Measurements from ENCODE around the gene LAPTM5. TPM values are rescaled to one million over a fixed set of nuclear protein-coding genes. Genes with fewer than 3 reads are reported as not detected.

LAPTM5 gene
- total RNA-seq = 10 to 100 TPM; 14.9 to 39.1 TPM

- Histone ChIP-seq H3K9me3 (no peaks in the 10 kb centered on the region), H3K27ac (peak within 1 kb of the TSS; percentile 17 to 18), H3K4me1 (replicated peaks) (no peaks in the 10 kb centered on the region), H3K36me3 (no peaks in the 10 kb centered on the region), H3K27me3 (replicated peaks; ENCODE audit: insufficient read depth) (no peaks in the 10 kb centered on the region), H3K4me3 (peak within 1 kb of the TSS; percentile 4 to 10)
- intact Hi-C loops (cut with DNase I) = no loop called here
- TF ChIP-seq, protein P1, sequence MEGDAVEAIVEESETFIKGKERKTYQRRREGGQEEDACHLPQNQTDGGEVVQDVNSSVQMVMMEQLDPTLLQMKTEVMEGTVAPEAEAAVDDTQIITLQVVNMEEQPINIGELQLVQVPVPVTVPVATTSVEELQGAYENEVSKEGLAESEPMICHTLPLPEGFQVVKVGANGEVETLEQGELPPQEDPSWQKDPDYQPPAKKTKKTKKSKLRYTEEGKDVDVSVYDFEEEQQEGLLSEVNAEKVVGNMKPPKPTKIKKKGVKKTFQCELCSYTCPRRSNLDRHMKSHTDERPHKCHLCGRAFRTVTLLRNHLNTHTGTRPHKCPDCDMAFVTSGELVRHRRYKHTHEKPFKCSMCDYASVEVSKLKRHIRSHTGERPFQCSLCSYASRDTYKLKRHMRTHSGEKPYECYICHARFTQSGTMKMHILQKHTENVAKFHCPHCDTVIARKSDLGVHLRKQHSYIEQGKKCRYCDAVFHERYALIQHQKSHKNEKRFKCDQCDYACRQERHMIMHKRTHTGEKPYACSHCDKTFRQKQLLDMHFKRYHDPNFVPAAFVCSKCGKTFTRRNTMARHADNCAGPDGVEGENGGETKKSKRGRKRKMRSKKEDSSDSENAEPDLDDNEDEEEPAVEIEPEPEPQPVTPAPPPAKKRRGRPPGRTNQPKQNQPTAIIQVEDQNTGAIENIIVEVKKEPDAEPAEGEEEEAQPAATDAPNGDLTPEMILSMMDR (IDR thresholded peaks at IDR 0.05) = no peak
- no peak for TF ChIP-seq POLR2AphosphoS5 (IDR thresholded peaks at IDR 0.05)
- peak; percentile 23 for TF ChIP-seq POLR2A (IDR thresholded peaks at IDR 0.05)
- no peak for DNase-seq (ENCODE audit: low spot score)
- 72% methylated on average over 21 of the region's 21 CpGs for WGBS
Observed at GRCh38 chr1:30757352-30758120, at the start of gene LAPTM5. Gene LAPTM5, minus strand, starts transcription at chr1:30757774. Its CDS starts 29 bp downstream, at chr1:30757745.

- peak overlapping the region in 1 of 2 donors; percentile 6 for H3K27ac ChIP-seq
- intact Hi-C loops (cut with DNase I) = no loop called here
- no peaks in the 10 kb centered on the region for H3K27me3 ChIP-seq (replicated peaks; ENCODE audit: insufficient read depth)
- TF ChIP-seq POLR2A (IDR thresholded peaks at IDR 0.05) (no peak), POLR2AphosphoS5 (IDR thresholded peaks at IDR 0.05) (no peak)
- TF ChIP-seq, protein P1 (IDR thresholded peaks at IDR 0.05) = no peak
- 74% methylated on average over 24 of the region's 24 CpGs for WGBS
- DNase-seq (ENCODE audit: low spot score) = no peak
- H3K4me1 ChIP-seq (replicated peaks) = no peaks in the 10 kb centered on the region
- H3K4me3 ChIP-seq = no peak overlapping the region
- no peaks in the 10 kb centered on the region for H3K9me3 ChIP-seq
- no peaks in the 10 kb centered on the region for H3K36me3 ChIP-seq
Observed at GRCh38 chr1:30806381-30807317, 49.1 kb upstream of the LAPTM5 start.

DNA sequence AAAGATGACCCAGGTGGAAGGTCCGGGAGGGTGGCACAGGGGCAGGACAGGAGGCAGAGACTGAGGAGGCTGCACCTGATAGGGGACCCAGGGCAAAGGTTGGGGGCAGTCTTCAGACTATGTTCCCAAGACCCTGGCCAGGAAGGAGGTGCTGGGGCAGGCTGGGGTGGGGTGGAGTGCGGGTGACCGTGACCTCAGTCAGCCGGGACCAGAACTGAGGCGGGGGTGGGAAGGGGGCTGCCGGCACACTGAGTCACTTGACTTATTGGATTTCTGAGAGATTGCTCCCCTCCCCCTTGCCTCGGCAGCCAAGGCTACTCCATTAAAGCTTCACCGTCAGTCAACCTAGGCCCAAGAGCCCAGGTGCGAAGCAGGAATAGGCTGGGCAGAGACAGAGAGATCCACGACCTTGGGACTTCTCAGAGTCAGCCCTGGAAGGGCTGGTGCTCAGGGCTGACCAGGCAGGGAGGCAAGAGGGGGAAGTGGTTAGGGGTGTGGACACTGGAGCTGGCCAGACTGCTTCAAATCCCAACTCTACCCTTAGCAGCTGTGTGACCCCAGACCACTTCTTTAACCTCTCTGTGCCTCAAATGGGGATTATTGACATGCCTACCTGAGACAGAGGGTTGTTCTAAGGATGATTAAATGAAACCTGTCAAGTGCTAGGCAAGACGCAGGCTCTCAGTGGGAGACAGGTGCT lies 47.9 kb upstream of the LAPTM5 start:
- WGBS = 79% methylated on average over 9 of the region's 11 CpGs
- intact Hi-C loops (cut with DNase I) = no loop called here

GRCh38 chr1:30804822-30805221 lies 47.2 kb upstream of the LAPTM5 start:
- Histone ChIP-seq H3K27ac (no peak overlapping the region), H3K9me3 (no peaks in the 10 kb centered on the region), H3K36me3 (no peaks in the 10 kb centered on the region), H3K27me3 (replicated peaks; ENCODE audit: insufficient read depth) (no peaks in the 10 kb centered on the region), H3K4me3 (no peak overlapping the region), H3K4me1 (replicated peaks) (no peaks in the 10 kb centered on the region)
- no peak for DNase-seq (ENCODE audit: low spot score)
- TF ChIP-seq POLR2AphosphoS5 (IDR thresholded peaks at IDR 0.05) = no peak
- TF ChIP-seq POLR2A (IDR thresholded peaks at IDR 0.05) = no peak
- TF ChIP-seq, protein P1 (IDR thresholded peaks at IDR 0.05) = no peak
- 66% methylated on average over 5 of the region's 5 CpGs for WGBS
- intact Hi-C loops (cut with DNase I) = loop anchor here (5.0 kb wide), 1 partner anchor 47 kb away; no protein-coding TSS in a partner anchor

More for the DNA sequence above, 47.9 kb upstream of the LAPTM5 start:
- Histone ChIP-seq H3K36me3 (no peaks in the 10 kb centered on the region), H3K4me1 (replicated peaks) (no peaks in the 10 kb centered on the region), H3K27me3 (replicated peaks; ENCODE audit: insufficient read depth) (no peaks in the 10 kb centered on the region), H3K27ac (no peak overlapping the region), H3K9me3 (no peaks in the 10 kb centered on the region), H3K4me3 (no peak overlapping the region)
- no peak for DNase-seq (ENCODE audit: low spot score)
- TF ChIP-seq POLR2A (IDR thresholded peaks at IDR 0.05) = no peak
- TF ChIP-seq POLR2AphosphoS5 (IDR thresholded peaks at IDR 0.05) = no peak
- TF ChIP-seq, protein P1 (IDR thresholded peaks at IDR 0.05) = no peak

Measured in prostate gland (tissue), 2 donors.